COLO829 (cell line): ENCODE measurements around the gene ADAM19.

ENCODE experiments used
- DNase-seq: peaks from one replicate; pipeline ENCODE4 v3.0.0; 2012; ENCODE audit warnings: low spot score

ADAM19 gene

GRCh38 chr5:157516006-157516405 lies 59.6 kb downstream of the ADAM19 start:
- DNase-seq, result no peak

DNA sequence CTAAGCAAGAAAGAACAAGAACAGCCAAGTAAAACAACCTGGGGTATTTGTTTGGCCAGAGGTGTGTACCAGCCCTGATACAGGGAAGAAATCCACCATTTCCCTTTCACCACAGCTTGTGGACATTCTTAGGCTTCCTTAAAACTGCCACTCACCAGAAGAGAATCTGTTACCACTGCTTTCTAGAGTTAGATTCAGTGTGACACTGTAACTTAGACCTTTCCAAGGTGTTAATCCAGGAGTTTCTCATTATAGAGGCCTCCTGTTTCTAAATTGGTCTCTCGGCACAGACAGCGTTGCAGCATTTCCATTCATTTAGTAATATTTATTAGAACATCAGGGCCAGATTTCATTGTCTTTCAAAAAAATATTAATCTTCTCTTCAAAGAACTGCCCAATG lies 60.6 kb downstream of the ADAM19 start:
- no peak for DNase-seq

DNA sequence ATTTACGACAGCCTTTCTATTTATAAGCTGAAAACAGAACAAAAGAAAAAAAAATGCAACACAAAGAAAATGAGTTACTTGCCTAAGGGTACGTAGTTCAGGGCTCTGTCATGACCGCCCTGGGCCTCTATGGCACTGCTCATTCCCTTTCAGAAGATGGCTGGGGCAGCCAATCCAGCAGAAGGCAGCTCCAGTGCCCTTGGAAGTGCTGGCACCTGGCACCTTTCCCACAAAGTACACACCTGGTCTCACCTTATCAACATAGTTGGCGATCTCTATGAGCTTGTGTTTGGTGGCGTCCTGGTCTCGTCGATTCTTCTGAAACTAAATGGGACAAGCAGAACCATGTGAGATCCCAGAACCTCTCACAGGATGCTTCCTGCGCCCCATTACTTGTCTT lies 62.4 kb downstream of the ADAM19 start:
- no peak for DNase-seq

GRCh38 chr5:157511651-157512644 lies 63.6 kb downstream of the ADAM19 start:
- DNase-seq, result peak; percentile 86

DNA sequence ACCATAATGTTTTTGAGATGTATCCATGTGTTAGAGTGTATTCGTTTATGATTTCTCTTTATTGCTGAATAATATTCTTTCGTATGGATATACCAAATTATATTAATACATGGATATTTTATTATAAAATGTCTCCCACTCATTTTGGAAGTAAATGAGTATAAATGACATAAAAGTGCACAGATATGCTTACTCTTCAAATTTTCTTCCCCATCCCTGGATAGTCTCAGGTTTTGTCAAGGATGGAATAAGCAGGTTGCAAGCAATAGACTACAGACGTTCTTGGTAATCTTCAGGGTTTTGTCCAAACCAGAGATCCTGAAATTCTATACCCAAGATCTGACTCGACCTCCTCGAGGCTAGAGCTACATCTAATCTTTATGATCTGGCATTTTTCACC lies 64.9 kb downstream of the ADAM19 start:
- DNase-seq, result no peak

- DNase-seq, result no peak
Measured at GRCh38 chr5:157509587-157509986, 66.0 kb downstream of the ADAM19 start.

DNA sequence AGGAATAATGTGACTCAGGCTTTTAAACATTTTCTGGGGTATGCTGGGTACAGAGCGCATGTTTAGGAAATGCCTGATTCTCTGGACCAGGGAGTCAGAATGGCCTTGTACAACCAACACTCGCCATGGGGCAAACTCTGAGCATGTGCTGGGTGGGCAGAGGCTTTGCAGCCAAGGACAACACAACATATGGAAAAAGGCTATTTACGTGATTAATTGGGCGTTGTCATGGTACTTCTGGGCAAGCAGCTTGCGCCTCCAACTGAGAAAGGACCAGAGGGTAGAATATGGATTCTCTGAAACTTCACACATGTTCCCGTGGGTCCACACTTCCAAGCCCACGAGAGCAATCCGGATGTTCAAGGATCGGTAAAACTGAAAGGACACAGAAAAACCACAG lies 66.5 kb downstream of the ADAM19 start:
- DNase-seq, result no peak

- no peak for DNase-seq
Measured at GRCh38 chr5:157506981-157507780, 68.4 kb downstream of the ADAM19 start.

GRCh38 chr5:157506066-157506590 lies 69.4 kb downstream of the ADAM19 start:
- no peak for DNase-seq

DNA sequence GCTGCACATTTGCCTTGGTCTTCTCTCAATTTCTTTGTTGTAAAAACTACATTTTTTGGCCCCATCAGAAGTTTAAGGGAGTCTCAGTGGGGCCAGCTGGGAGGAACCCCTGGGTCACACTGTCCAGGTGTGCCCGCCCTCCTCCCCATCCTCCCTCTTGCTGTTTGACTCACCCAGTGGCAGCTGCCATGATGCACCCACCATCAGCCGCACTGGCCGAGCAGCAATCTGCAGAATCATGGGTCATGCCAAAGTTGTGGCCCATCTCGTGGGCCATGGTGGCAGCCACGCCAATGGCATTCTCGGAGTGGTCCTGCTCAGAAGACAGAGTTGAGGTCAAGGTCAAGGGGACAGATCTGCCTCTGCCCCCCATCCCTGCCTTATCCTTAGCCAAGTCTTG lies 70.1 kb downstream of the ADAM19 start:
- DNase-seq, result no peak

GRCh38 chr5:157504053-157504452 lies 71.5 kb downstream of the ADAM19 start:
- DNase-seq, result no peak

GRCh38 chr5:157502143-157502647 lies 73.4 kb downstream of the ADAM19 start:
- DNase-seq, result no peak

- DNase-seq, result no peak
Measured at GRCh38 chr5:157497875-157498611, 77.5 kb downstream of the ADAM19 start.

- DNase-seq, result no peak
Measured at GRCh38 chr5:157496864-157497263, 78.7 kb downstream of the ADAM19 start.

- DNase-seq, result no peak
Measured at GRCh38 chr5:157494178-157494832, 81.3 kb downstream of the ADAM19 start.

DNA sequence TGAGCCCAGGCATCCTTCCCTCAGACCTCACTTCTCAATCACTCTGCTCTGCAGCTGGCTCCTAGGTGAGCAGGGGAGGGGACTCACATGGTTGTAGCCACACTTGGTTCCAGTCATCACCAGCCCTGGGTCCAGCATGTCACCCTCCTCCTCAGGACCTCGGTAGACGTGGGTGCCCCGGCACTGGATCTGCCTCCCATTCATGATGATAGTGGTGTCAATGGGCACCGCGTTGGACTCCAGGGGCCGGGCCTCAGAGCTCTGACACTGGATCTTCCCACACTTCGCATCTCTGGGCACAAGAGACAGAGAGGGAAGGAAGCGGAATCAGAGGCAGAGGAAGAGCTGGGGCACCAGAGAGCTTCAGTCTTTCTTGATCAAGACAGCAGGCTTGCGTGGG lies 82.7 kb downstream of the ADAM19 start:
- DNase-seq, result no peak

- no peak for DNase-seq
Measured at GRCh38 chr5:157491471-157491995, 84.0 kb downstream of the ADAM19 start.

DNA sequence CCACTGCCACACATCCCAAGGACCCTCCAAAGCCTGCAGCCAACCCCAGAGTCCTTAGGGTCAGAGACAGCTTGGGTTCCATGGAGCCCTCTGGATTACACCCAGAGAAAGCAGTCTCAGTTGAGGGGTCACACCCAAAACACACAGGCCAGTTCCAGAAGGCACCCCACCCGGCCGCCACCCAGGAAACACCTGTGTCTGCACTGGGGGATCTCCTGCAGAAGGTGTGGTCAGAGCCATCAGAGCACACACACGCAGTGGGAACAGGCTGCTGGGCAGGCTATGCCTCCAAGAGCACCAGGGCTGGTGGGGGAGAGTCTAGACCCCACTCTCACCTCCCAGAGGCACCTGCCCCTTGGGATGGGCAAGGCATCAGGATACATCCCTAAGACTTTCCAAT lies 88.2 kb downstream of the ADAM19 start:
- no peak for DNase-seq

GRCh38 chr5:157486861-157487260 lies 88.7 kb downstream of the ADAM19 start:
- DNase-seq, result no peak

DNA sequence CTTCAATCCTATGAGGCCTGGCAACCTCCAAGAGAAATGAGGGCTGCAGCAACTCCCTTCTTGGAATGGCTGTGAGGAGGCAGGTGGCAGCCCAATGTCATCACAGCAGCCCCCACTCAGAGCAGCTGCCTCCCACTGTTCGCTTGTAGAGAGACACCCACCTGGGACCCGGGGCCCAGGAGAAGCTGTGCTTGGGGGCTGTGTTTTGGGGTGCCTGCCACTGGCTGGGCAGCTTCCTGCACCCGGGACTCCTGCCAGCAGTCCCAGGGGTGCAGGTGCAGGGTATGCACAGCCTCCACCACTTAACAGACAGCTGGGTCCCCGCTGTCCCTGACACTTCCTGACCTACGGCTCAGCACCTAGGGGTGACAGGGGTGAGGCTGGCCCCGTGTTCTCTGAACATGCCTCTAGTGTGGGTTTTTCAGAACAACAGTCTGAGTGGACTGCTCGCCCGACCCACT lies 89.3 kb downstream of the ADAM19 start:
- no peak for DNase-seq

GRCh38 chr5:157485811-157486210 lies 89.8 kb downstream of the ADAM19 start:
- no peak for DNase-seq
